ENCODE results near the gene ATP8B4.
A peak's percentile ranks its signal among the peaks of the same experiment; 100 is the strongest.

The ATP8B4 gene

DNA sequence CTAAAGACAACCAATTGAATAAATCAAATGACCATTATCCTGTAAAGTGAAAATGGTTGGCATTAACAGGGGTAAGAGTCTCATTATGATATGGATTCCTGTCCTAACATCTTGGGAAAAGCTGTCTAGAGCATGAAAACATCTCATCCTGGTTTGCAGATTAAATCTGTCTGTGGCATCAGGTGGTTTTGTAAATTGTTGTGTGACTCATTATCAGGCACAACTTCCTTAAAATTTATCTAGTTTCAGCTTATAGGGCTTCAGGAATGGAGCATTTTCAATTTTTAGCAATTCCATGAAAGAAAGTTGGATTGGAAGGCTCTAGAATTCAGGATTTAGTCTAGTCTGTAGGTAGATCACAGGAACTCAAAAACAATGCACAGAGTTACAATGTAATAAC lies 31.8 kb upstream of the ATP8B4 start:
- DNase-seq (ENCODE audit: low read depth, low spot score), result no peak
- Histone ChIP-seq H3K27me3 (ENCODE audit: control insufficient read depth, insufficient read depth, low read length) (no peaks in the 10 kb centered on the region), H3K27ac (ENCODE audit: low read length) (no peak overlapping the region), H3K36me3 (ENCODE audit: control insufficient read depth, insufficient read depth, low read length) (no peaks in the 10 kb centered on the region), H3K9me3 (ENCODE audit: control insufficient read depth, insufficient read depth, low read length) (no peaks in the 10 kb centered on the region), H3K4me1 (ENCODE audit: control insufficient read depth, insufficient read depth, low read length) (no peaks in the 10 kb centered on the region), H3K4me3 (ENCODE audit: low read length) (no peak overlapping the region)

DNA sequence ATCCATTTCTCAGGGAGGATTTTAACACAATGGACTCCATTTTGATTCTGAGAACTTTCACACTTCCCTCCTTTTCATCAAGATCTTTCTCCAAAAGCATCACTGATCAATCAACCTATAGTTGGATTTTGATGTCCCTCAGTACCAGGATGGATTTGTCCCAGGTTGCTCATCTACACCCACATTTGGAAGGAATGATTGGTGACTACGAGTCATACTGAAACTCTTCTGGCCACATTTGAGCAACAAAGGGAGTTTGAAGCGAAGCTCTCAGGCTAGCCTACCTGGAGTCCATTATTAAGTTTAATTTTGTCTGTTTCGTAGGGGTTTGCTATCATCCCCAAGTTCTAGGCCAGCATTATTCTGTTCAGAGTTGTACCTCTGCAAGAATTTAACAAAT lies 31.3 kb upstream of the ATP8B4 start:
- no peak for DNase-seq (ENCODE audit: low read depth, low spot score)
- H3K4me1 ChIP-seq (ENCODE audit: control insufficient read depth, insufficient read depth, low read length), result no peaks in the 10 kb centered on the region
- no peaks in the 10 kb centered on the region for H3K9me3 ChIP-seq (ENCODE audit: control insufficient read depth, insufficient read depth, low read length)
- no CpG with 5 or more reads among the region's 3 CpGs for WGBS (ENCODE audit: insufficient coverage, insufficient read length)
- no peak overlapping the region for H3K27ac ChIP-seq (ENCODE audit: low read length)
- no peaks in the 10 kb centered on the region for H3K36me3 ChIP-seq (ENCODE audit: control insufficient read depth, insufficient read depth, low read length)
- H3K27me3 ChIP-seq (ENCODE audit: control insufficient read depth, insufficient read depth, low read length), result no peaks in the 10 kb centered on the region
- no peak overlapping the region for H3K4me3 ChIP-seq (ENCODE audit: low read length)

DNA sequence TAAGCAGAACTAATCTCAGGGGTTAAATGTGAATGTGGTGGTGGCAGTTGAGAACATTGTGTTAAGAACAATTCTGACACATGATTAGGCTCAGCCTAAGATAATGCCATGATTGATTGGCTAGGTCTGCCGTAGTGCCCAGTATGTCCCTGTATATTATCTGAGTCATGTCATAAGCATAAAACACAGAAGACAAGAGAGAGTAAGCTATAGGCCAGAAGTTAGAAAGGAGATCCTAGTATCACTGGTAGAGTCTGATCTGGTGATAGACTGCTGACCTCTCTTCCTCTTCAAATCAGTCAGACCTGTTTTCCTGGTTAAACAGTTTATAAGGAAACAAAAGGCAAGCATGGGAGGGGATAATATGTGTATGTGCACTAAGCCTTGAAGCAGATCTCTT lies 30.1 kb upstream of the ATP8B4 start:
- Histone ChIP-seq H3K9me3 (ENCODE audit: control insufficient read depth, insufficient read depth, low read length) (no peaks in the 10 kb centered on the region), H3K4me3 (ENCODE audit: low read length) (no peak overlapping the region), H3K27ac (ENCODE audit: low read length) (no peak overlapping the region), H3K4me1 (ENCODE audit: control insufficient read depth, insufficient read depth, low read length) (no peaks in the 10 kb centered on the region), H3K27me3 (ENCODE audit: control insufficient read depth, insufficient read depth, low read length) (no peaks in the 10 kb centered on the region), H3K36me3 (ENCODE audit: control insufficient read depth, insufficient read depth, low read length) (no peaks in the 10 kb centered on the region)
- no peak for DNase-seq (ENCODE audit: low read depth, low spot score)
- no CpG with 5 or more reads among the region's 1 CpG for WGBS (ENCODE audit: insufficient coverage, insufficient read length)

- Histone ChIP-seq H3K36me3 (ENCODE audit: control insufficient read depth, insufficient read depth, low read length) (no peaks in the 10 kb centered on the region), H3K27me3 (ENCODE audit: control insufficient read depth, insufficient read depth, low read length) (no peaks in the 10 kb centered on the region), H3K4me1 (ENCODE audit: control insufficient read depth, insufficient read depth, low read length) (no peaks in the 10 kb centered on the region), H3K27ac (ENCODE audit: low read length) (no peak overlapping the region), H3K9me3 (ENCODE audit: control insufficient read depth, insufficient read depth, low read length) (no peaks in the 10 kb centered on the region), H3K4me3 (ENCODE audit: low read length) (no peak overlapping the region)
- 100% methylated on average over 1 of the region's 4 CpGs for WGBS (ENCODE audit: insufficient coverage, insufficient read length)
- peak; percentile 66 for DNase-seq (ENCODE audit: low read depth, low spot score)
Observed at GRCh38 chr15:50148362-50148963, 29.4 kb upstream of the ATP8B4 start.

- Histone ChIP-seq H3K27me3 (ENCODE audit: control insufficient read depth, insufficient read depth, low read length) (no peaks in the 10 kb centered on the region), H3K4me1 (ENCODE audit: control insufficient read depth, insufficient read depth, low read length) (no peaks in the 10 kb centered on the region), H3K9me3 (ENCODE audit: control insufficient read depth, insufficient read depth, low read length) (no peaks in the 10 kb centered on the region), H3K36me3 (ENCODE audit: control insufficient read depth, insufficient read depth, low read length) (no peaks in the 10 kb centered on the region), H3K27ac (ENCODE audit: low read length) (no peak overlapping the region), H3K4me3 (ENCODE audit: low read length) (no peak overlapping the region)
- no CpG with 5 or more reads among the region's 2 CpGs for WGBS (ENCODE audit: insufficient coverage, insufficient read length)
- no peak for DNase-seq (ENCODE audit: low read depth, low spot score)
Observed at GRCh38 chr15:50146632-50147031, 27.6 kb upstream of the ATP8B4 start.

DNA sequence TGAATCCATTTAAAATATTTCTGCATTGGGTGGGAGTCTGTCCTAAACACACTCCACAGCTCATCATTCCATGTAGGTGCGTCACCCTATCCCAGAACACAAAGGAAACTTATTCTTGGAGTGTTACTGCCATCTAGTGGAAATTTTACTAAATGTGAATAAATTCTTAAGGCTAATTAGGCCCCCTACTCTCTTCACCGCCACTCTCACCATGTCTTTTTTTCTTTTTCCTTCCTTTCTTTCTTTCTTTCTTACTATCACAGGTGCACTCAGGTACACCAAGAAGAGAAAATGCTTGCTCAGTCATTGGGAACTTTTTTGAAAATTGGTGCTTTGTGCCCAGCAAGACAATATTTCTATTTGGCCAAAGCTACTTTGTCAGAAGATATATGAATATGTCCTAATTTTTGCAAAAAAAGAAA lies 26.4 kb upstream of the ATP8B4 start:
- no CpG with 5 or more reads among the region's 2 CpGs for WGBS (ENCODE audit: insufficient coverage, insufficient read length)
- Histone ChIP-seq H3K4me3 (ENCODE audit: low read length) (no peak overlapping the region), H3K4me1 (ENCODE audit: control insufficient read depth, insufficient read depth, low read length) (no peaks in the 10 kb centered on the region), H3K9me3 (ENCODE audit: control insufficient read depth, insufficient read depth, low read length) (no peaks in the 10 kb centered on the region), H3K27me3 (ENCODE audit: control insufficient read depth, insufficient read depth, low read length) (no peaks in the 10 kb centered on the region), H3K36me3 (ENCODE audit: control insufficient read depth, insufficient read depth, low read length) (no peaks in the 10 kb centered on the region), H3K27ac (ENCODE audit: low read length) (no peak overlapping the region)
- peak; percentile 47 for DNase-seq (ENCODE audit: low read depth, low spot score)

DNA sequence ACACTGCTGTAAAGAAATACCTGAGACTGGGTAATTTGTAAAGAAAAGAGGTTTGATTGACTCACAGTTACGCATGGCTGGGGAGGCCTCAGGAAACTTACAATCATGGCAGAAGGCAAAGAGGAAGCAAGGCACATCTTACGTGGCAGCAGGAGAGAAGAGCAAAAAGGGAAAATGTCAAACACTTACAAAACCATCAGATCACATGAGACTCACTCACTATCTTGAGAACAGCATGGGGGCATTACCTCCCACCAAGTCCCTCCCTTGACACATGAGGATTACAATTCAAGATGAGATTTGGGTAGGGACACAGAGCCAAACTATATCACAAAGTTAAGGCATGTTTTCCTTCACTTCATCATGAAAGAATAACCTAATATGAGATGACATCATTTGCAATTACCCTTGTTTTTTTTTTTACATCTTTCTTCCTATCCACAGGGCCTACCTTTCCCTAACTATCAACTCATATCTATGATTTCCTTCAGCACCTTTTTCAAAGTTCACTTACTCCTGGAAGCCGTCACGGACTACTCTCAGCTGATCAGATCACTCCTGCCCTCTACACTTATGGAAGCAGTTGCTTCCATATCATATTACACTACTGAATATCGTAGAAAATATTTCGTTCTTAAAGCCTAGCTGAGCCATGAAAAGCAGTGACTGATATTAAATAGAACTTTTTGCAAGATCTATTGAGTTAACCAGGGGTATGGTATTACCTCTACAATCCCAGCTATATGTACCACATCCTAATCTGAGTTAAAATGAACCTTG lies 25.5 kb upstream of the ATP8B4 start:
- no peak overlapping the region for H3K4me3 ChIP-seq (ENCODE audit: low read length)
- no peaks in the 10 kb centered on the region for H3K36me3 ChIP-seq (ENCODE audit: control insufficient read depth, insufficient read depth, low read length)
- no peaks in the 10 kb centered on the region for H3K4me1 ChIP-seq (ENCODE audit: control insufficient read depth, insufficient read depth, low read length)
- DNase-seq (ENCODE audit: low read depth, low spot score), result no peak
- H3K27ac ChIP-seq (ENCODE audit: low read length), result no peak overlapping the region
- H3K9me3 ChIP-seq (ENCODE audit: control insufficient read depth, insufficient read depth, low read length), result no peaks in the 10 kb centered on the region
- no peaks in the 10 kb centered on the region for H3K27me3 ChIP-seq (ENCODE audit: control insufficient read depth, insufficient read depth, low read length)
- no CpG with 5 or more reads among the region's 6 CpGs for WGBS (ENCODE audit: insufficient coverage, insufficient read length)

DNA sequence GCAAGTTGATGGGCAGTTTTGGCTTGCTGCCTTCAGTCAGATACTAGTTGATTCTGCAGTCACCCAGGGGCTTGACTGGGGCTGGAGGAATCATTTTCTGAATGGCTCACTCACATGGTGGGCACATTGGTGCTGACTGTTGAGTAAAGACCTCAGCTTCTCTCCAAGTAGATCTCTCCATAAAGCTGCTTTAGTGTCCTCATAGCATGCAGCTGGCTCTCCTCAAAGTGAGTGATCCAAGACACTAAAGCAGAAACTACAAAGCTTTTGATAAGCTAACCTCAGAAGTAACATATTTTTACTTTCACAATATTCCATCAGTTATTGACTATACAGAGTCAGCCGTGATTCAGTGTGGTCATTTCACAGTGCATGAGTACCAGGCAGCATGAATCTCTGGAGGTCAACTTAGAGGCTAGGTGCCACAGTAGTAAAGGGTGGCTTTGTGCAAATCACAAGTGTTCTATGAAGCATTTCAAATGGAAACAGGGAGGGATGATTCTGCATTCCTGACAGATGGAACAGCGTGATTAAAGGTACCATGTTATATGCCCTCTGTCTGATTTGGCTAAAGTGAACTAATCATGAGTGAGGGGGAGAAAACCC lies 24.3 kb upstream of the ATP8B4 start:
- no CpG with 5 or more reads among the region's 2 CpGs for WGBS (ENCODE audit: insufficient coverage, insufficient read length)
- H3K27ac ChIP-seq (ENCODE audit: low read length), result no peak overlapping the region
- H3K4me3 ChIP-seq (ENCODE audit: low read length), result no peak overlapping the region
- H3K4me1 ChIP-seq (ENCODE audit: control insufficient read depth, insufficient read depth, low read length), result no peaks in the 10 kb centered on the region
- DNase-seq (ENCODE audit: low read depth, low spot score), result no peak
- H3K9me3 ChIP-seq (ENCODE audit: control insufficient read depth, insufficient read depth, low read length), result no peaks in the 10 kb centered on the region
- H3K27me3 ChIP-seq (ENCODE audit: control insufficient read depth, insufficient read depth, low read length), result no peaks in the 10 kb centered on the region
- no peaks in the 10 kb centered on the region for H3K36me3 ChIP-seq (ENCODE audit: control insufficient read depth, insufficient read depth, low read length)

DNA sequence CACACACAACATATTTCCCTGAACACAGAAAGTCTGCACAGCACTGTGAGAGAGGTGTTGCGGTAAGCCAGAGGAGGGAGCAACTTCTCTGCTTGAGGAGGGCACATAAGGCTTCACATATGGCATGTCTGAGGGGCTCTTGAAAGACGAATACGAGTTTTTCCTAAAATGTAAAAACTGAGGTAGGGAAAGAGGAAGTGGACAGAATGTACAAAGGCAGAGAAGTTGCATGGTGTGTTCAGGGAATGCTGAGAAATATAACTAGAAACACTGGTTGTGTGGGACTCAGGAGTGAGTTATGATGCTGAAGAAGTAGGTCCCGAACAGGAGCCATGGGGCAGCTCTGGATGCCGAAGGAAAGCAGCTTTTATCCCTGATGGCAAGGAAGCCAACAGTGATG lies 22.8 kb upstream of the ATP8B4 start:
- no peak for DNase-seq (ENCODE audit: low read depth, low spot score)
- Histone ChIP-seq H3K4me1 (ENCODE audit: control insufficient read depth, insufficient read depth, low read length) (no peaks in the 10 kb centered on the region), H3K27ac (ENCODE audit: low read length) (no peak overlapping the region), H3K27me3 (ENCODE audit: control insufficient read depth, insufficient read depth, low read length) (no peaks in the 10 kb centered on the region), H3K36me3 (ENCODE audit: control insufficient read depth, insufficient read depth, low read length) (no peaks in the 10 kb centered on the region), H3K9me3 (ENCODE audit: control insufficient read depth, insufficient read depth, low read length) (no peaks in the 10 kb centered on the region), H3K4me3 (ENCODE audit: low read length) (no peak overlapping the region)
- WGBS (ENCODE audit: insufficient coverage, insufficient read length), result no CpG with 5 or more reads among the region's 5 CpGs

DNA sequence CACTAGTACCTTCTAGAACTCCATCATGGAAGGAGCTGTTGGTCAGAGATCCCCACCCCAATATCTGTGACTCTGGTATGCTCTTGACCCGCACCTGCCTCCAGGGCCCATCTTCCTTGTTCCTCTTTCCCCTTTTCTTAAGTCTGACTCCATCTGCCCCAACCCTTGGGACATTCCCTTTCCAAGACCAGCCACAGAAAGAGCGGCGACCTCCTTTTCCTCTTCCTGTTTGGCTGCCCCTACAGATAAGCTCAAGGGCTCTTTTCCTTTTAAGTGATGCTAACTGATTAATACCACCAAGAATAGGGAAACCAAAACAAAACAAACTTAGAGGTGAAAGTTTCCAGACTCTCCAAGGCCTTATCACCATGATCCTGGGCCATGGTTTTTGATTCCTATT lies 21.9 kb upstream of the ATP8B4 start:
- no peak overlapping the region for H3K27ac ChIP-seq (ENCODE audit: low read length)
- H3K4me3 ChIP-seq (ENCODE audit: low read length), result no peak overlapping the region
- DNase-seq (ENCODE audit: low read depth, low spot score), result no peak
- H3K36me3 ChIP-seq (ENCODE audit: control insufficient read depth, insufficient read depth, low read length), result no peaks in the 10 kb centered on the region
- H3K27me3 ChIP-seq (ENCODE audit: control insufficient read depth, insufficient read depth, low read length), result no peaks in the 10 kb centered on the region
- H3K9me3 ChIP-seq (ENCODE audit: control insufficient read depth, insufficient read depth, low read length), result no peaks in the 10 kb centered on the region
- H3K4me1 ChIP-seq (ENCODE audit: control insufficient read depth, insufficient read depth, low read length), result no peaks in the 10 kb centered on the region
- no CpG with 5 or more reads among the region's 3 CpGs for WGBS (ENCODE audit: insufficient coverage, insufficient read length)

DNA sequence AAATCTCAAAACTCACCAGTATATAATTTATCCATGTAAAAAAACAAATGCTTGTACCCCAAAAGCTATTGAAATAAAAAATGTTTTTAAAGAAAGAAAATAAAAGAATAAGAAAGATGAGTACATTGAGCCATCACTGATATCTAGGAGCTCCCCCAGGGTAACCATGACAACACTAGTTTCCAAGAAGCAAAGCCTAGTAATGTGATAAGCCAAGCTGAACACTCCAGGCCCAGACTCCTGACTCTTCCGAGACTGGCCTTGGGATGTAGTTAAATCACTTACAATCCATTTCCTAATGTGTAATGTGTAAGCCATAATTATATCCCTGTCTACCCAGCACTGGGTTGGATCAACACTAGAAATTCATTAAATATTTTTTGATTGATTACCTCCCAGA lies 21.1 kb upstream of the ATP8B4 start:
- Histone ChIP-seq H3K27ac (ENCODE audit: low read length) (no peak overlapping the region), H3K36me3 (ENCODE audit: control insufficient read depth, insufficient read depth, low read length) (no peaks in the 10 kb centered on the region), H3K9me3 (ENCODE audit: control insufficient read depth, insufficient read depth, low read length) (no peaks in the 10 kb centered on the region), H3K4me1 (ENCODE audit: control insufficient read depth, insufficient read depth, low read length) (no peaks in the 10 kb centered on the region), H3K27me3 (ENCODE audit: control insufficient read depth, insufficient read depth, low read length) (no peaks in the 10 kb centered on the region), H3K4me3 (ENCODE audit: low read length) (no peak overlapping the region)
- WGBS (ENCODE audit: insufficient coverage, insufficient read length), result no CpG with 5 or more reads among the region's 1 CpG
- no peak for DNase-seq (ENCODE audit: low read depth, low spot score)

Data from iPS DF 6.9 (cell line).